Small intestine (tissue), 7 donors: ENCODE data around the gene ADAR. TPM values are rescaled to one million over a fixed set of nuclear protein-coding genes. Genes with fewer than 3 reads are reported as not detected.
A peak's percentile ranks its signal among the peaks of the same experiment; 100 is the strongest.

ENCODE experiments used
- DNase-seq, 2 donors: peaks; one replicate each; pipeline versions ENCODE4 v3.0.0 to v3.0.0-alpha.2; 2013
- FAIRE-seq: peaks from 2 replicates; lab custom pipeline; 2012; peaks lifted over from hg19 to GRCh38; lab: Jason Lieb, UNC
- H3K27ac ChIP-seq, 3 donors: one replicate each; pipeline ENCODE4 v1.5.1; 2013; ENCODE audit warnings: low read length in 2 of 3, mild to moderate bottlenecking in 2 of 3, control low read depth in 1 of 3, inconsistent platforms in 1 of 3, low read depth in 1 of 3, moderate library complexity in 1 of 3
- H3K27me3 ChIP-seq, 3 donors: one replicate each; pipeline ENCODE4 v1.6.1; 2013; ENCODE audit warnings: low read length in 3 of 3, inconsistent platforms in 1 of 3; ENCODE audit not compliant: control insufficient read depth in 3 of 3, insufficient read depth in 3 of 3
- H3K36me3 ChIP-seq, 3 donors: one replicate each; pipeline ENCODE4 v1.6.1; 2013; ENCODE audit warnings: low read length in 3 of 3, inconsistent platforms in 1 of 3, low read depth in 1 of 3, mild to moderate bottlenecking in 1 of 3, moderate library complexity in 1 of 3; ENCODE audit not compliant: control insufficient read depth in 3 of 3, insufficient read depth in 2 of 3
- H3K4me1 ChIP-seq, 3 donors: one replicate each; pipeline ENCODE4 v1.6.1; 2013; ENCODE audit warnings: low read length in 2 of 3, inconsistent platforms in 1 of 3, low read depth in 1 of 3, mild to moderate bottlenecking in 1 of 3, moderate library complexity in 1 of 3; ENCODE audit not compliant: control insufficient read depth in 3 of 3, insufficient read depth in 2 of 3
- H3K4me3 ChIP-seq, 3 donors: one replicate each; pipeline ENCODE4 v1.5.1; 2013; ENCODE audit warnings: low read length in 3 of 3, control low read depth in 1 of 3, inconsistent platforms in 1 of 3, low read depth in 1 of 3, mild to moderate bottlenecking in 1 of 3, moderate library complexity in 1 of 3
- H3K9me3 ChIP-seq, 2 donors: one replicate each; pipeline ENCODE4 v1.6.1; 2013; ENCODE audit warnings: low read depth in 1 of 2, low read length in 1 of 2; ENCODE audit not compliant: control insufficient read depth in 2 of 2, insufficient read depth in 1 of 2
- WGBS, 3 donors: extraction: QIAGEN DNeasy Blood & Tissue Kit; methylation state at CpG; one replicate each; pipeline ENCODE4 v1.1.7; 2013; 5-methylcytosine and 5-hydroxymethylcytosine counted together
- polyA plus RNA-seq, 4 donors: library from polyadenylated mRNA; stranded (reverse) in 3 of 4; unstranded in 1 of 4; fragments of 200-250 nt in 3 of 4; fragments of 120-200 nt in 1 of 4; gene quantifications; one replicate each; pipeline versions ENCODE4 v1.2.1 to v1.2.3, GENCODE V29; 2013
- donor health status: healthy with polysubstance abuse.
- donor health status: control.
- donor health status: control.
- donor health status: Bipolar disorder and iron deficiency.
- donor health status: healthy.

ADAR gene
- polyA plus RNA-seq, 4 donors, result 28.6 to 120 (median 47.5) TPM

DNA sequence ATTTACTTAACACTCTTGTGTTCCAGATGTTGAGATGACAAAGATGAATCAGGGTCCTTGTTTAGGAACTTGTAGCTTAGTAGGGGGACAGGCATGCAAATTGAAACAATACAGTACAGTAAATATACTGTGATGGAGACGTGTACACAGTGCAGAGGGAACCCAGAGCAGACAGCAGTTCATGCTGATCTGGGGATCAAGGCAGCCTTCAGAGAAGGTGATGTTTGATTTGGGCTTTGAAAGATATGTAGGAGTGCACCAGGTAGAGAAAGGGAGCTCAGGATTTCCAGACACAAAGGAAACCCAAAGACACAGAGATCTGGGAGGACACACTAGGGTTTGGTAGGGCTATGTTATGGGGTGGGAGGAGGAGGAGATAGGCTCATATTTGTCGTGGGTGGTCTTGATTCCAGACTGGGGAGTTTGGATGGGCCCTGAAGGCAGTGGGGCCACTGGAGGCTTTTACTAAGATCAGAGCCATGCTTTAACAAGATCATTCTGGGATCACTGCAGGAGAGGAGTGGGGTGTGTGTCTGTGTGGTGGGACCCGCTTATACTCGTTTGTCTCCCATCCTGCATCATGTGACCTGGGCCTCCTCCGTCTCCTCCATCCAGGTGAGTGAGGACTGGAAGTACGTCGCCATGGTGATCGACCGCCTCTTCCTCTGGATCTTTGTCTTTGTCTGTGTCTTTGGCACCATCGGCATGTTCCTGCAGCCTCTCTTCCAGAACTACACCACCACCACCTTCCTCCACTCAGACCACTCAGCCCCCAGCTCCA, 32.6 kb downstream of the ADAR start:
- no peaks in the 10 kb centered on the region for H3K4me1 ChIP-seq
- no peak overlapping the region for H3K27ac ChIP-seq
- no peak overlapping the region for H3K4me3 ChIP-seq
- peaks cover 0 to 32% (median 0%) of the 10 kb centered on the region in 3 donors for H3K36me3 ChIP-seq
- DNase-seq, result no peak
- FAIRE-seq, result no peak
- H3K27me3 ChIP-seq, result peaks cover 0 to 10% (median 0%) of the 10 kb centered on the region in 3 donors
- WGBS, 3 donors, result 67 to 78% (median 69%) methylated on average over 10 of the region's 10 CpGs
- H3K9me3 ChIP-seq, result no peaks in the 10 kb centered on the region

DNA sequence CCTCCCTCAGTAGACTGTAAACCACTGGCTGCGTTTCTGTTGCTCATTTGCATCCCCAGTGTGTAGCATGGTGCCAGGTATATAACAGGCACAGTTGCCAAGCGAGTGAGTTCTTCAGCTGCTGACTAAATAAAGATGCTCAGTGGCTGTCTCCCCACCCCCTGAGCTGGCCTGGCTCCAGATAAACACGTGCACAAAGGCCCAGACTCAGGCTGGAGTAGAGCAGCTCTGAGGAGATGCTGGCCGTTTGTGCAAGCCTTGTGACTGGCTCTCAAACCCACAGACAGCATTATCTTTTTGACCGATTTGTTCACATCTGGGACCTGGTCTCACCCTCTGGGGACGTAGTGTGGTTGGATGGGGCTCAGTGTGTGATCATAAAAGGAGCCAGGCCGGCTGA, 33.3 kb downstream of the ADAR start:
- 15 to 17% (median 16%) methylated on average over 7 of the region's 7 CpGs for WGBS, 3 donors
- no peak for FAIRE-seq
- peaks cover 0 to 10% (median 0%) of the 10 kb centered on the region in 3 donors for H3K27me3 ChIP-seq

DNA sequence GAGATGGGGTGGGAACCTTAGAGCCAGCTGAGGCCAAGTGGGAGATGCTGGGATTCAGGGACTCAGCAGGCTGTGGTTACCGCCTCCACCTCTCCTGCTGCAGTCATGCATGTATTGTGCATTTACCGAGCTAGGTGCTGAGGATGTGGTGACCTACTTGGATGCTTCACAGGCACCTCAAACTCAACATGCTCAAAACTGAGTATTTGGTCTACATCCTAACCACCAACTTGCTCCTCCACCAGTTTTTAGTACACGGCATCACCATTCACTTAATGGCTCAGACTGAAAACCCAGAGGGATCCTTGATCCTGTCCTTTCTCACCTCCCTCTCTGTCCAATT, 34.8 kb downstream of the ADAR start:
- Histone ChIP-seq H3K36me3 (peaks cover 0 to 10% (median 0%) of the 10 kb centered on the region in 3 donors), H3K27me3 (peaks cover 0 to 18% (median 0%) of the 10 kb centered on the region in 3 donors), H3K4me1 (peaks cover 0 to under 1% (median 0%) of the 10 kb centered on the region in 3 donors), H3K4me3 (no peak overlapping the region), H3K9me3 (no peaks in the 10 kb centered on the region), H3K27ac (no peak overlapping the region)
- FAIRE-seq, result no peak
- DNase-seq, result no peak
- WGBS, 3 donors, result 69 to 76% (median 76%) methylated on average over 3 of the region's 3 CpGs

More for the DNA sequence above, 33.3 kb downstream of the ADAR start:
- no peaks in the 10 kb centered on the region for H3K9me3 ChIP-seq
- DNase-seq, result no peak
- no peak overlapping the region for H3K4me3 ChIP-seq
- H3K4me1 ChIP-seq, result no peaks in the 10 kb centered on the region
- peaks cover 0 to 26% (median 0%) of the 10 kb centered on the region in 3 donors for H3K36me3 ChIP-seq
- no peak overlapping the region for H3K27ac ChIP-seq

DNA sequence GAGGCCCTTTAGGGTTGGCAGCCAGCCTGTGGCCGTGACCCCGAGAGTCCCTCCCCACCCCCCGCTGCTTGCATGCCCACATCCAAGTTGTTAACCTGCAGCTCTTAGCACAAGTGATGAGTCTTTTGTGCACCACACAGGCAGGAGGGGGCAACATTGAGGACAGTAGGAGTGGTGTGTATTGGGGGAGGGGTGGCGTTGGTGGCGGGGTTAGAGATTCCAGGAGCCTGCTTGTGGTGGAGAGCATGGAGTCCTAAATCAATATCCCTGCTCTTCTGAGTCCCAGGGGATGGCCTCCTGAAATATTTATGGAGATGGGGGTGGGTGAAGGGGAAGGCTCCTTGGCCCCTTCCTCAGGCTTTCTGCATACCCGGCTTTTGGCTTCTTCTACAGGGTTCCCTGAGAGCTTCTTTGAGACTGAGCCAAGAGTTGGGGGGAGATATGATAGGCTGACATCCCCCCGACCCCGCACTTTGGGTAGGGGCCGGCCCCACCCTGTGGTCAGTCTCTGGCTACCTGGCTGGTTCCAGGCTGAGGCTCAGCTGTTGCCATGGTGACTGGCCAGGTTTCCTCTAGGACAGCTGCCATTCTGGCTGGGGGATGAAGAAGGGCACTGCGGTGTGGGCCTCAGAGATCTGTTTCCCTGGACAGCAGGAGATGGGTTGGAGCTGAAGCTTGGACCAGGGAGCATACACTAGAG, 35.4 kb downstream of the ADAR start:
- no peak overlapping the region for H3K4me3 ChIP-seq
- DNase-seq, result no peak
- H3K36me3 ChIP-seq, result peaks cover 0 to 5% (median 0%) of the 10 kb centered on the region in 3 donors
- peaks cover 0 to 22% (median 0%) of the 10 kb centered on the region in 3 donors for H3K27me3 ChIP-seq
- H3K27ac ChIP-seq, result no peak overlapping the region
- no peaks in the 10 kb centered on the region for H3K9me3 ChIP-seq
- WGBS, 3 donors, result 74 to 79% (median 77%) methylated on average over 10 of the region's 10 CpGs
- peaks cover 0 to 5% (median 0%) of the 10 kb centered on the region in 3 donors for H3K4me1 ChIP-seq
- FAIRE-seq, result no peak

DNA sequence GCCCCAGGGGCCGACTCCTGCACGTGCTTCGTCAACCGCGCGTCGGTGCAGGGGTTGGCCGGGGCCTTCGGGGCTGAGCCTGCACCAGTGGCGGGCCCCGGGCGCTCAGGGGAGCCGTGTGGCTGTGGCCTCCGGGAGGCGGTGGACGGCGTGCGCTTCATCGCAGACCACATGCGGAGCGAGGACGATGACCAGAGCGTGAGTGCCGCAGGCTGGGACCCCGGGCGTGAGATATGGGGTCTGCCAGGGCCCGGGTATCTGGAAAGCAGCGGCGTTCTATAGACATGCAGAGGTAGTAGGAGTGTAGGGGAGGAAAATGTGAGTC, 36.1 kb downstream of the ADAR start:
- no peak overlapping the region for H3K4me3 ChIP-seq
- peaks cover 0 to 29% (median 0%) of the 10 kb centered on the region in 3 donors for H3K27me3 ChIP-seq
- H3K9me3 ChIP-seq, result no peaks in the 10 kb centered on the region
- H3K27ac ChIP-seq, result no peak overlapping the region
- no peaks in the 10 kb centered on the region for H3K36me3 ChIP-seq
- 94 to 96% (median 95%) methylated on average over 29 of the region's 29 CpGs for WGBS, 3 donors
- H3K4me1 ChIP-seq, result peaks cover 0 to 7% (median 0%) of the 10 kb centered on the region in 3 donors
- DNase-seq (no peak), FAIRE-seq (no peak)

DNA sequence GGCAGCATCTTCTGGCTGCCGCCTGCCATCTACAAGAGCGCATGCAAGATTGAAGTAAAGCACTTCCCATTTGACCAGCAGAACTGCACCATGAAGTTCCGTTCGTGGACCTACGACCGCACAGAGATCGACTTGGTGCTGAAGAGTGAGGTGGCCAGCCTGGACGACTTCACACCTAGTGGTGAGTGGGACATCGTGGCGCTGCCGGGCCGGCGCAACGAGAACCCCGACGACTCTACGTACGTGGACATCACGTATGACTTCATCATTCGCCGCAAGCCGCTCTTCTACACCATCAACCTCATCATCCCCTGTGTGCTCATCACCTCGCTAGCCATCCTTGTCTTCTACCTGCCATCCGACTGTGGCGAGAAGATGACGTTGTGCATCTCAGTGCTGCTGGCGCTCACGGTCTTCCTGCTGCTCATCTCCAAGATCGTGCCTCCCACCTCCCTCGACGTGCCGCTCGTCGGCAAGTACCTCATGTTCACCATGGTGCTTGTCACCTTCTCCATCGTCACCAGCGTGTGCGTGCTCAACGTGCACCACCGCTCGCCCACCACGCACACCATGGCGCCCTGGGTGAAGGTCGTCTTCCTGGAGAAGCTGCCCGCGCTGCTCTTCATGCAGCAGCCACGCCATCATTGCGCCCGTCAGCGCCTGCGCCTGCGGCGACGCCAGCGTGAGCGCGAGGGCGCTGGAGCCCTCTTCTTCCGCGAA, 36.6 kb downstream of the ADAR start:
- no peaks in the 10 kb centered on the region for H3K9me3 ChIP-seq
- WGBS, 3 donors, result 95 to 97% (median 97%) methylated on average over 59 of the region's 59 CpGs
- DNase-seq (no peak), FAIRE-seq (no peak)
- peaks cover 0 to 7% (median 0%) of the 10 kb centered on the region in 3 donors for H3K4me1 ChIP-seq
- H3K36me3 ChIP-seq, result no peaks in the 10 kb centered on the region
- no peak overlapping the region for H3K4me3 ChIP-seq
- no peak overlapping the region for H3K27ac ChIP-seq
- H3K27me3 ChIP-seq, result peaks cover 0 to 34% (median 0%) of the 10 kb centered on the region in 3 donors

DNA sequence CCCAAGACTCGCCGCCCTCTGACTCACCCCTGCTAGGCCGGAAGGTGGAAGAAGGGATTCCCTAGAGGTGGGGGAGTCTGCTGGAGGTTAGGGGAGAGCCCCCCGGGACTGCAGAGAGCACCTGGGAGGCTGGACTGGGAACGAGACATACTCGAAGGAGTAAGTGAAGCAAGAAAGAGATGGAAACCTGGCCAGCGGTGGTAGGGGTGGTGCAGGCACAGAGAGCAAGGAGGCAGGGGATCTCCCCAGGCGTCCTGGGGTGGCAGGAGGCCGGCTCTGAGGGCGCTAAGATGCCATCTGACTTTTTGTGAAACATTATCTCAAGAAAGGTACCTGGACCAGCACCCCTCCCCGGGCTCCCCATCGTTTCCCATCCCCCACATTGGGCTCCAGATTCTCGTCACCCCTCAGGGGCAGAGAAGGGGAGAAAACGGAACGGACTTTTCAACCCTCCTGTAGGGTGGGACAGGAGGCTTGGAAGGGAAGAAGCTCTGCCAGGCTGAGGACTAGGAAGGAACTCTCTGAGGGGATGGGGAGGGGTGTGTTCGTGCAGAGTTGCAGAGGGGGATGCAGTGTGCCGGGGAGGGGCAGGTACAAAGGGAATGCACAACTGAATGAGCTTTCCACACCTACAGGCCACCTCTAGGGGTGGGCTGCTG, 39.7 kb downstream of the ADAR start:
- Histone ChIP-seq H3K9me3 (no peaks in the 10 kb centered on the region), H3K4me1 (peaks cover 0 to 7% (median 0%) of the 10 kb centered on the region in 3 donors), H3K36me3 (no peaks in the 10 kb centered on the region), H3K4me3 (peak overlapping the region in 1 of 3 donors; percentile 29), H3K27me3 (peaks cover 0 to 36% (median 0%) of the 10 kb centered on the region in 3 donors), H3K27ac (no peak overlapping the region)
- WGBS, 3 donors, result 30 to 37% (median 35%) methylated on average over 16 to 17 of the region's 17 CpGs
- DNase-seq (no peak), FAIRE-seq (no peak)
